ENCODE measurements around the gene NFE2L3.
"Not testable (repeated sequence)": the region's sequence is repeated elsewhere in the genome, so short reads cannot be mapped to it uniquely, and the experiment has no call there.

NFE2L3 gene

DNA sequence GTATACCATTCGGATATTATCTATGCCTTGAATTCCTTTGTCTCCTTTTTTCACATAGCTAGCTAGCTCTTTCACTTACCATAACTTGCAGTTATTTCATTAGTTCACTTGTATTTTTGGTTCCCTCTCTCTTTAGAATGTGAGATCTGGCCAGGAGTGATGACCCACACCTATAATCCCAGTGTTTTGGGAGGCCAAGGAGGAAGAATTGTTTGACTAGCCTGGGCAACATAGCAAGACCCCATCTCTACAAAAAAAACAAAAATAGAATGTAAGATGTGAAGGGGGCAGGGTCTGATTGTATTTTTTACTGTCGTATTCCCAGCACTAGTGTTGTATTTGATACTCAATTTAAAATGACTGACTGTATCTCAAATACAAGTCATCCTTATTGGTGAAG is 19.6 kb downstream of the NFE2L3 start:
- Histone ChIP-seq H3K27ac (ENCODE audit: low read depth, low read length) (no peak overlapping the region), H3K27me3 (ENCODE audit: insufficient read depth, low read length) (no peaks in the 10 kb centered on the region), H3K4me3 (ENCODE audit: low read length) (no peak overlapping the region), H3K9me3 (ENCODE audit: insufficient read depth, low read depth, low read length) (no peaks in the 10 kb centered on the region), H3K4me1 (ENCODE audit: insufficient read depth, low read length) (peaks cover 10% of the 10 kb centered on the region), H3K36me3 (ENCODE audit: insufficient read depth, low read length) (peaks cover 20% of the 10 kb centered on the region), H3K9ac (ENCODE audit: low read depth, low read length) (no peak overlapping the region)
- 100% methylated on average over 1 of the region's 2 CpGs for WGBS

DNA sequence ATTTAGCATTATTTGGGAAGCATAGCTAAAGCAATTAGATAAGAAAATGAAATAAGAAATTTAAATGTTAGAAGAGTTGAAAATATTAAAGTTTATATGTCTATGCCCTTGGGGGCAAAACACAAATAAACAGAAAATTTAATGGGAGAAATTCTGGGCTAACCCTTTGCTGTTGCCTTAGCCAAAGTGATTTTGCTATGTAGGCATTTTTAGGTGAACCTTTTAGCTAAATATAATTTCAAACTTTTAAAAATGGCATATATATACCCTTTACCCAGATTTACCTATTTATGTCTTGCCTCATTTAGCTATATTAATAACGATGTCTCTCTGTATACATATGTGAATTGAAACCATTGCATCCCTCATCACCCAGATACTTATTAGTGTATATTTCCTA is 20.1 kb downstream of the NFE2L3 start:
- Histone ChIP-seq H3K27ac (ENCODE audit: low read depth, low read length) (no peak overlapping the region), H3K9me3 (ENCODE audit: insufficient read depth, low read depth, low read length) (no peaks in the 10 kb centered on the region), H3K9ac (ENCODE audit: low read depth, low read length) (no peak overlapping the region), H3K27me3 (ENCODE audit: insufficient read depth, low read length) (no peaks in the 10 kb centered on the region), H3K4me3 (ENCODE audit: low read length) (no peak overlapping the region), H3K4me1 (ENCODE audit: insufficient read depth, low read length) (0 out of 2 replicates have a peak, but pooled peaks cover 6% of the 10 kb centered on the region), H3K36me3 (ENCODE audit: insufficient read depth, low read length) (peaks cover 20% of the 10 kb centered on the region)
- WGBS: no CpG with 5 or more reads among the region's 1 CpG

DNA sequence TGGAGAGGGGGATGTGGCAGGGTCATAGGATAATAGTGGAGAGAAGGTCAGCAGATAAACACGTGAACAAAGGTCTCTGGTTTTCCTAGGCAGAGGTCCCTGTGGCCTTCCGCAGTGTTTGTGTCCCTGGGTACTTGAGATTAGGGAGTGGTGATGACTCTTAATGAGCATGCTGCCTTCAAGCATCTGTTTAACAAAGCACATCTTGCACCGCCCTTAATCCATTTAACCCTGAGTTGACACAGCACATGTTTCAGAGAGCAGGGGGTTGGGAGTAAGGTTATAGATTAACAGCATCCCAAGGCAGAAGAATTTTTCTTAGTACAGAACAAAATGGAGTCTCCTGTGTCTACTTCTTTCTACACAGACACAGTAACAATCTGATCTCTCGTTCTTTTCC is 23.9 kb downstream of the NFE2L3 start:
- H3K4me1 ChIP-seq (ENCODE audit: insufficient read depth, low read length); H3K9ac ChIP-seq (ENCODE audit: low read depth, low read length); H3K27me3 ChIP-seq (ENCODE audit: insufficient read depth, low read length); H3K4me3 ChIP-seq (ENCODE audit: low read length); H3K9me3 ChIP-seq (ENCODE audit: insufficient read depth, low read depth, low read length); H3K27ac ChIP-seq (ENCODE audit: low read depth, low read length): not testable (repeated sequence)
- 97% methylated on average over 1 of the region's 4 CpGs for WGBS
- H3K36me3 ChIP-seq (ENCODE audit: insufficient read depth, low read length): peaks cover 42% of the 10 kb centered on the region

DNA sequence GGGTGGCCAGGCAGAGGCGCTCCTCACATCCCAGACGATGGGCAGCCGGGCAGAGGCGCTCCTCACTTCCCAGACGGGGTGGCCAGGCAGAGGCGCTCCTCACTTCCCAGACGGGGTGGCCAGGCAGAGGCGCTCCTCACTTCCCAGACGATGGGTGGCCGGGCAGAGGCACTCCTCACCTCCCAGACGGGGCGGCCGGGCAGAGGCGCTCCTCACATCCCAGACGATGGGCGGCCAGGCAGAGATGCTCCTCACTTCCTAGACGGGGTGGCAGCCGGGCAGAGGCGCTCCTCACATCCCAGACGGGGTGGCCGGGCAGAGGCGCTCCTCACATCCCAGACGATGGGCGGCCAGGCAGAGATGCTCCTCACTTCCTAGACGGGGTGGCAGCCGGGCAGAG is 24.7 kb downstream of the NFE2L3 start:
- H3K9ac ChIP-seq (ENCODE audit: low read depth, low read length); H3K4me1 ChIP-seq (ENCODE audit: insufficient read depth, low read length); H3K27me3 ChIP-seq (ENCODE audit: insufficient read depth, low read length); H3K27ac ChIP-seq (ENCODE audit: low read depth, low read length); H3K4me3 ChIP-seq (ENCODE audit: low read length); H3K9me3 ChIP-seq (ENCODE audit: insufficient read depth, low read depth, low read length): not testable (repeated sequence)
- H3K36me3 ChIP-seq (ENCODE audit: insufficient read depth, low read length): peaks cover 36% of the 10 kb centered on the region
- WGBS: 96% methylated on average over 19 of the region's 26 CpGs

DNA sequence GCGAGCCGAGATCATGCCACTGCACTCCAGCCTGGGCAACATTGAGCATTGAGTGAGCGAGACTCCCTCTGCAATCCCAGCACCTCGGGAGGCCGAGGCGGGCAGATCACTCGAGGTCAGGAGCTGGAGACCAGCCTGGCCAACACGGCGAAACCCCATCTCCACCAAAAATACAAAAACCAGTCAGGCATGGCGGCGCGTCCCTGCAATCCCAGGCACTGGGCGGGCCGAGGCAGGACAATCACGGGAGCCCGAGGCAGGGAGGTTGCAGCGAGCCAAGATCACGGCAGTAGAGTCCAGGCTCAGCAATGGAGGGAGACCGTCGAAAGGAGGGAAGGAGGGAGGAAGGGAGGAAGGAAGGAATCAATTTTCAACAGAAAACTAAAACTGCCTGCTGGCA is 25.3 kb downstream of the NFE2L3 start:
- H3K27ac ChIP-seq (ENCODE audit: low read depth, low read length); H3K27me3 ChIP-seq (ENCODE audit: insufficient read depth, low read length); H3K9ac ChIP-seq (ENCODE audit: low read depth, low read length); H3K9me3 ChIP-seq (ENCODE audit: insufficient read depth, low read depth, low read length); H3K4me1 ChIP-seq (ENCODE audit: insufficient read depth, low read length); H3K4me3 ChIP-seq (ENCODE audit: low read length): not testable (repeated sequence)
- 97% methylated on average over 20 of the region's 20 CpGs for WGBS
- H3K36me3 ChIP-seq (ENCODE audit: insufficient read depth, low read length): peaks cover 30% of the 10 kb centered on the region

DNA sequence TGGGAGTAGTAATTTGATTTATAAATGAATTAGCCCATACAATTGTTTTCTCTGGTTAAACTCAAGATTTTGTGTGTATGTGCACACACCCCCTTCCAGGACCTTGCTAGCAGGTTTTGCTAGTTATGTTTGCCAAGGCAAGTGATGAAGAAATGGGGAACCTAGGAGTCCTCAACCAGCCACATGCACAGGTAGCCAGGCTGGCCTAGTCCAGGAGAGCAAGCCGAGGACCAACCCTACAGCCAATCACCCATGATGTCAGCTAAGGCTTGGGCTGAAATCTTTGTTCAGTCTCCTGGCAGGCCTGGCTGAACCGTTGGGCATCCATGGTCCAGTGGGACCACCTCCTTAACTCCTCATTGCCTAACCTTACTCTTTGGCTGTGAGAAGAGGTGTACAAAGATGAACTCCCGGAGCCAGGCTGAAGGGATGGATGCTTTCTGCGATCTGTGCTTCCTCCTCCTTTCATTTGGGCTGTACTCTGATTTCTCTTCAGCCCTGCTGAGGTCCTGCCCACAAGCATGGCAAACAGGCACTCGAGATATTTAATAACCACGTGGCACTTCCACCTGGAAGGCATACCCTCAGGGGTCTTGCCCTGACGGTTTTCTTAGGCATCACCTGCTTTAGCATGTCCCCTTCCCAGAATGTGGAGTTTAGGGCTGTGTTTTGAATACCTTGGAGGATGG is 26.4 kb downstream of the NFE2L3 start:
- Histone ChIP-seq H3K4me1 (ENCODE audit: insufficient read depth, low read length) (no peaks in the 10 kb centered on the region), H3K27ac (ENCODE audit: low read depth, low read length) (no peak overlapping the region), H3K9ac (ENCODE audit: low read depth, low read length) (no peak overlapping the region), H3K4me3 (ENCODE audit: low read length) (no peak overlapping the region), H3K9me3 (ENCODE audit: insufficient read depth, low read depth, low read length) (no peaks in the 10 kb centered on the region), H3K27me3 (ENCODE audit: insufficient read depth, low read length) (no peaks in the 10 kb centered on the region), H3K36me3 (ENCODE audit: insufficient read depth, low read length) (peaks cover 26% of the 10 kb centered on the region)
- WGBS: 94% methylated on average over 7 of the region's 7 CpGs

DNA sequence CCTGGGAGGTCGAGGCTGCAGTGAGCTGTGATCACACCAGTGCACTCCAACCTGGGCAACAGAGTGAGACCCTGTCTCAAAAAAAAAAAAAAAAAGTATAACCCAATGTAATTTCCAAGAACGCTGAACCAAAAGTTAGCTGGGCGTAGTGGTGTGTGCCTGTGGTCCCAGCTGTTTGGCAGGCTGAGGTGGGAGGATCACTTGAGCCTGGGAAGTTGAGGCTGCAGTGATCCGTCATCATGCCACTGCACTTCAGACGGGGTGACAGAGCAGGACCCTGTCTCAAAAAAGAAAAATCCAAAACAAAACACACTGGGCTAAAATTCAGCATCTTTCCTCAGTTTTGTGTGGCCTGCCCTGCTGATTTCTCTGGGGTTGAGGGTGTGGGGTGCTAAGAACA is 27.4 kb downstream of the NFE2L3 start:
- Histone ChIP-seq H3K4me3 (ENCODE audit: low read length) (no peak overlapping the region), H3K36me3 (ENCODE audit: insufficient read depth, low read length) (peaks cover 30% of the 10 kb centered on the region), H3K4me1 (ENCODE audit: insufficient read depth, low read length) (no peaks in the 10 kb centered on the region), H3K9ac (ENCODE audit: low read depth, low read length) (no peak overlapping the region), H3K27ac (ENCODE audit: low read depth, low read length) (no peak overlapping the region), H3K9me3 (ENCODE audit: insufficient read depth, low read depth, low read length) (no peaks in the 10 kb centered on the region), H3K27me3 (ENCODE audit: insufficient read depth, low read length) (no peaks in the 10 kb centered on the region)
- WGBS: 93% methylated on average over 5 of the region's 5 CpGs

DNA sequence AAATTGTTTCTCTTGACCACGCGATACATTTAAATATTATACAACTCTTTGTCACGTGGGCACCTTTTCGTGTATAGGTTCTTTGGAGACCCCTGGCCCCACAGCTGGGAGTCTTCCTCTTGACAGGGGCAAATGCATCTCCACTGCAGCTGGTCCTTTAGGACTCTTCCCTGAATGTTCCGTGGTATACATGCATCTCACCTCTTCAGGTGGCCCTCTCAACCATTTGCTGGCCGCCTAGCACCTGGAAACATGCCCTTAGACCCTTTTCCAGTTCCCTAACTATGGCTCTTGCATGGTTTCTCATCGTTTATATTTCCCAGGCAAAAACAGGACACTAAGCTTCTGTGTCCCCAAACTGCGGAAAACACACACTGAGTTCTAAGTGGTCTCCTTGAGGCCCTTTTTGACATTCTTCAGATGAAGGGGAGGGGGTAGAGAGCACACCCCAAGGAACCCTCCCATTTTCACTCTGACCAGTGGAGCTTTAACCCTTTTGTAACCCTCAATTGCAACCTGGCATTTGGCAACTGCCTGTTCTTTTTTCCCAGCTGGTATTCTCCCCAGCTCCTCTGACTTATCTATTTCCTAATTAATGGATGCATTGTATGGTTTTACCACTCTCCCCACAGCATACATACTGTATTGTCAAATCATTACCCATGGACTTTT is 28.0 kb downstream of the NFE2L3 start:
- 87% methylated on average over 8 of the region's 8 CpGs for WGBS
- Histone ChIP-seq H3K4me1 (ENCODE audit: insufficient read depth, low read length) (no peaks in the 10 kb centered on the region), H3K4me3 (ENCODE audit: low read length) (no peak overlapping the region), H3K9me3 (ENCODE audit: insufficient read depth, low read depth, low read length) (no peaks in the 10 kb centered on the region), H3K27me3 (ENCODE audit: insufficient read depth, low read length) (no peaks in the 10 kb centered on the region), H3K36me3 (ENCODE audit: insufficient read depth, low read length) (peaks cover 35% of the 10 kb centered on the region), H3K9ac (ENCODE audit: low read depth, low read length) (no peak overlapping the region), H3K27ac (ENCODE audit: low read depth, low read length) (no peak overlapping the region)

DNA sequence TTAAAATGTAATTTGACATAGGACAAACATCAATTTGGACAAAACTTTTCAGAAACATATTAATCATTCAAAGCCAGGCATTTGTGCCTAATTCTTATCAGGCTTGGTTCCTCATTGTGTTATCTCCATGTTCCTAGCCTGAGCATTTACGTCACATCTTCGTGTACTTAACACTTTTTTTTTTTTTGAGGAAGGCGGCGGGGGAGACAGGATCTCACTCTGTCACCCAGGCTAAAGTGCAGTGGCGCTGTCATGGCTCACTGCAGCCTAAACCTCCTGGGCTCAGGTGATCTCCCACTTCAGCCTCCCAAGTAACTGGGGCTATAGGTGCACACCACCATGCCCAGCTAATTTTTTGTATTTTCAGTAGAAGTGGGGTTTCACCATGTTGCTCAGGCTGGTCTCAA is 28.8 kb downstream of the NFE2L3 start:
- WGBS: 91% methylated on average over 5 of the region's 5 CpGs

DNA sequence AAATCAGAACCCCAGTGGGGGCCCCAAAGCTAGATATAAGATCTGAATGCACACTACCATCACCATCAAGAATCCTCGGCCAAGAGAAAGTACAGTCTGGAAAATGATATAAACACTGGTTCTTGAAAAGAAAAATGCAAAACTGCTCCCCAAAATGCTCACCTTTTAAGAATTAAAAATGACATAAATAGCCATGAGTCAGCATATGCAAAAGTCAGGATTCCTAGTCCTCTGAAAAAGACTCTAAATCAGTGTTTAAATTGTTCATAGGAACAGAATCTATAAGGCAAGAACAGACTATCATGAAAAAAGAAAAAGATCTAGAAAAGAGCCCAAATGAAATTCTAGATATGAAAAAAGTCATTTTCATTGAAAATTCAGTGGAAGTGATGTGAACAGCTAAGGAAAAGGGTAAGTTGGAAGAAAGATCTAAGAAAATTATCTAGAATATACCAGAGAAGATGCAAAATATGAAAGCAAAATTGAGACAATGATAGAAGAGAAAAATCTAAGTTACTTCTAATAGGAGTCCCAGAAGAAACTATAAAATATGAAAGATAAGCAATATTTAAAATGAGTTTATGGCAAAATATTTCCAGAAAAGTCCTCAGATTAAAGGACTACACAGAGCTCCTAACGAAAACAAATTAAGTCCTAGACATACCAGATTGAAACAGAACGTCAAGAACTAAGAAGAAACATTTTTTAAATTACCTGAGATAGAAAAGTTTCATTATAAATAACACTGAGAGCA is 29.7 kb downstream of the NFE2L3 start:
- no peak overlapping the region for H3K27ac ChIP-seq (ENCODE audit: low read depth, low read length)
- no peak overlapping the region for H3K4me3 ChIP-seq (ENCODE audit: low read length)
- WGBS: 94% methylated on average over 2 of the region's 3 CpGs
- no peaks in the 10 kb centered on the region for H3K4me1 ChIP-seq (ENCODE audit: insufficient read depth, low read length)
- no peaks in the 10 kb centered on the region for H3K27me3 ChIP-seq (ENCODE audit: insufficient read depth, low read length)
- H3K36me3 ChIP-seq (ENCODE audit: insufficient read depth, low read length): peaks cover 48% of the 10 kb centered on the region
- H3K9me3 ChIP-seq (ENCODE audit: insufficient read depth, low read depth, low read length): no peaks in the 10 kb centered on the region
- H3K9ac ChIP-seq (ENCODE audit: low read depth, low read length): no peak overlapping the region

More for the DNA sequence above, 28.8 kb downstream of the NFE2L3 start:
- Histone ChIP-seq H3K9me3 (ENCODE audit: insufficient read depth, low read depth, low read length) (no peaks in the 10 kb centered on the region), H3K27ac (ENCODE audit: low read depth, low read length) (no peak overlapping the region; the same call in 1 of the 2 replicates), H3K4me3 (ENCODE audit: low read length) (no peak overlapping the region), H3K9ac (ENCODE audit: low read depth, low read length) (no peak overlapping the region), H3K36me3 (ENCODE audit: insufficient read depth, low read length) (peaks cover 43% of the 10 kb centered on the region), H3K4me1 (ENCODE audit: insufficient read depth, low read length) (no peaks in the 10 kb centered on the region), H3K27me3 (ENCODE audit: insufficient read depth, low read length) (no peaks in the 10 kb centered on the region)

DNA sequence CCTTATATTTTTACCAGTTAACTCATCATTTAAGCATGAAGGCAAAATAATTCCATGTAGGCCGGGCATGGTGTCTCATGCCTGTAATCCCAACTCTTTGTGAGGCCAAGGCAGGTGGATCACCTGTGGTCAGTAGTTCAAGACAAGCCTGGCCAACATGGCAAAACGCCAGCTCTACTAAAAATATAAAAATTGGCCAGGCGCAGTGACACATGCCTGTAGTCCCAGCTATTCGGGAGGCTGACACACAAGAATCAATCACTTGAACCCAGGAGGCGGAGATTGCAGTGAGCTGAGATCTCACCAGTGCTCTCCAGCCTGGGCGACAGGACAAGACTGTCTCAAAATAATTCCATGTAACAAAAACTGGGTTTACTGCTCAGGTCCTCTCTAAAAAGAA is 30.3 kb downstream of the NFE2L3 start:
- WGBS: 92% methylated on average over 6 of the region's 6 CpGs
- Histone ChIP-seq H3K36me3 (ENCODE audit: insufficient read depth, low read length) (peaks cover 52% of the 10 kb centered on the region), H3K9me3 (ENCODE audit: insufficient read depth, low read depth, low read length) (no peaks in the 10 kb centered on the region), H3K4me3 (ENCODE audit: low read length) (no peak overlapping the region), H3K9ac (ENCODE audit: low read depth, low read length) (no peak overlapping the region), H3K4me1 (ENCODE audit: insufficient read depth, low read length) (no peaks in the 10 kb centered on the region), H3K27ac (ENCODE audit: low read depth, low read length) (no peak overlapping the region), H3K27me3 (ENCODE audit: insufficient read depth, low read length) (no peaks in the 10 kb centered on the region)

All from HUES64 (cell line).